Colonic mucosa (tissue), 4 donors: ENCODE data around the gene KL. TPM values are rescaled to one million over a fixed set of nuclear protein-coding genes. Genes with fewer than 3 reads are reported as not detected.

ENCODE experiments used
- DNase-seq: peaks from one replicate; pipeline ENCODE4 v3.0.0-alpha.2; 2020
- H3K27ac ChIP-seq: fragments of 200-600 bp; one replicate; pipeline ENCODE4 v1.8.0; 2021
- H3K27me3 ChIP-seq: fragments of 200-600 bp; one replicate; pipeline ENCODE4 v1.8.0; 2021
- H3K36me3 ChIP-seq: fragments of 200-600 bp; one replicate; pipeline ENCODE4 v1.8.0; 2021
- H3K4me1 ChIP-seq: fragments of 200-600 bp; one replicate; pipeline ENCODE4 v1.8.0; 2021; ENCODE audit warnings: mild to moderate bottlenecking
- H3K4me3 ChIP-seq: fragments of 200-600 bp; one replicate; pipeline ENCODE4 v1.8.0; 2021
- H3K9ac ChIP-seq, 2 donors: one replicate each; pipeline ENCODE4 v1.7.0; 2013; ENCODE audit warnings: control low read depth in 2 of 2, low read depth in 2 of 2, low read length in 2 of 2
- H3K9me3 ChIP-seq: fragments of 200-600 bp; one replicate; pipeline ENCODE4 v1.8.0; 2021
- CTCF ChIP-seq: fragments of 200-600 bp; IDR thresholded peaks from one replicate; pipeline ENCODE4 v1.8.0; 2022; ENCODE audit warnings: antibody characterized with exemption, mild to moderate bottlenecking
- intact Hi-C: fragments of 100-400 bp; cut with DNase I; formaldehyde crosslinking; loops from one replicate; pipeline ENCODE4 v1.14.1; 2022
- total RNA-seq, 2 donors: library from RNA; stranded (reverse); fragmentation: NEBNext Ultra II Directional in 1 of 2; extraction: Animal tissue kit (Norgen Biotek cat#: 25700) in 1 of 2; gene quantifications; one replicate each; pipeline ENCODE4 v1.2.1, GENCODE V29; 2021
- donor health status: healthy.
- donor health status: DM: no; HTN: no; CAD: no.
- donor health status: DM: no; HTN: no; CAD: no.

KL gene
- total RNA-seq, 2 donors from 2014 or later: 0.57 to 1.9 TPM

- no peak for TF ChIP-seq CTCF
- intact Hi-C loops: no loop called here
- Histone ChIP-seq H3K4me1 (no peaks in the 10 kb centered on the region), H3K4me3 (no peak overlapping the region), H3K27ac (no peak overlapping the region), H3K27me3 (no peaks in the 10 kb centered on the region), H3K9me3 (no peaks in the 10 kb centered on the region), H3K9ac (no peak overlapping the region), H3K36me3 (no peaks in the 10 kb centered on the region)
- no peak for DNase-seq
These were observed 40.0 kb upstream of the KL start for GRCh38 chr13:32976056-32976805.

GRCh38 chr13:32976912-32977311, 39.3 kb upstream of the KL start:
- Histone ChIP-seq H3K4me3 (no peak overlapping the region), H3K27ac (no peak overlapping the region), H3K36me3 (no peaks in the 10 kb centered on the region), H3K9me3 (no peaks in the 10 kb centered on the region), H3K27me3 (no peaks in the 10 kb centered on the region), H3K4me1 (no peaks in the 10 kb centered on the region), H3K9ac (no peak overlapping the region)
- intact Hi-C loops: no loop called here
- DNase-seq: no peak
- no peak for TF ChIP-seq CTCF

- Histone ChIP-seq H3K36me3 (no peaks in the 10 kb centered on the region), H3K9me3 (no peaks in the 10 kb centered on the region), H3K27ac (no peak overlapping the region), H3K27me3 (no peaks in the 10 kb centered on the region), H3K4me3 (no peak overlapping the region), H3K9ac (no peak overlapping the region), H3K4me1 (no peaks in the 10 kb centered on the region)
- no peak for DNase-seq
- intact Hi-C loops: no loop called here
- TF ChIP-seq CTCF: no peak
These were observed 38.9 kb upstream of the KL start for GRCh38 chr13:32977321-32977720.

GRCh38 chr13:32978278-32978677, 37.9 kb upstream of the KL start:
- Histone ChIP-seq H3K36me3 (no peaks in the 10 kb centered on the region), H3K9ac (no peak overlapping the region), H3K9me3 (no peaks in the 10 kb centered on the region), H3K27ac (no peak overlapping the region), H3K4me3 (no peak overlapping the region), H3K27me3 (no peaks in the 10 kb centered on the region), H3K4me1 (no peaks in the 10 kb centered on the region)
- DNase-seq: no peak
- TF ChIP-seq CTCF: no peak
- intact Hi-C loops: no loop called here

- H3K27me3 ChIP-seq: no peaks in the 10 kb centered on the region
- no peak for DNase-seq
- no peak for TF ChIP-seq CTCF
- intact Hi-C loops: no loop called here
- H3K36me3 ChIP-seq: no peaks in the 10 kb centered on the region
- H3K9me3 ChIP-seq: no peaks in the 10 kb centered on the region
- H3K4me3 ChIP-seq: no peak overlapping the region
- H3K27ac ChIP-seq: no peak overlapping the region
- no peaks in the 10 kb centered on the region for H3K4me1 ChIP-seq
- no peak overlapping the region for H3K9ac ChIP-seq
These were observed 33.2 kb upstream of the KL start for GRCh38 chr13:32983058-32983457.
